HEK293 (cell line): Measurements from ENCODE around the gene BACE1.

Source experiments
- KLF10 ChIP-seq: fragments of 450-650 bp; IDR thresholded peaks from 2 replicates; pipeline ENCODE4 v1.5.1; 2018; ENCODE audit warnings: missing biosample characterization, mild to moderate bottlenecking, missing genetic modification characterization
- PATZ1 ChIP-seq: fragments of 450-650 bp; formaldehyde crosslinking; IDR thresholded peaks from 2 replicates; pipeline ENCODE4 v1.5.1; 2016; ENCODE audit warnings: missing biosample characterization, missing genetic modification characterization
- ZFP41 ChIP-seq: fragments of 450-650 bp; formaldehyde crosslinking; IDR thresholded peaks from 2 replicates; pipeline ENCODE4 v1.5.1; 2016; ENCODE audit warnings: missing biosample characterization, missing genetic modification characterization, borderline replicate concordance
- ZNF140 ChIP-seq: fragments of 450-650 bp; formaldehyde crosslinking; IDR thresholded peaks from 2 replicates; pipeline ENCODE4 v1.5.1; 2016; ENCODE audit warnings: missing biosample characterization, missing genetic modification characterization
- ZNF366 ChIP-seq: fragments of 450-650 bp; formaldehyde crosslinking; conservative IDR thresholded peaks from 2 replicates; pipeline ENCODE4 v1.5.1; 2016; ENCODE audit warnings: missing biosample characterization, missing genetic modification characterization
- ZNF433 ChIP-seq: fragments of 450-650 bp; formaldehyde crosslinking; IDR thresholded peaks from 2 replicates; pipeline ENCODE4 v1.5.1; 2016; ENCODE audit warnings: missing biosample characterization, missing genetic modification characterization, low read depth
- TF ChIP-seq, protein P1 (sequence below): fragments of 450-650 bp; formaldehyde crosslinking; IDR thresholded peaks from 2 replicates; pipeline ENCODE4 v1.5.1; 2016; ENCODE audit warnings: missing biosample characterization, missing genetic modification characterization
- TF ChIP-seq, protein P2 (sequence below): fragments of 450-650 bp; formaldehyde crosslinking; IDR thresholded peaks from 2 replicates; pipeline ENCODE4 v1.5.1; 2016; ENCODE audit warnings: missing biosample characterization, missing genetic modification characterization
- TF ChIP-seq, protein P3 (sequence below): fragments of 450-650 bp; formaldehyde crosslinking; IDR thresholded peaks from 2 replicates; pipeline ENCODE4 v1.5.1; 2016; ENCODE audit warnings: missing biosample characterization, missing genetic modification characterization

GRCh38 chr11:117255966-117256365 lies 60.1 kb downstream of the BACE1 start:
- TF ChIP-seq ZNF366 (tag by site-specific recombination) (no peak), ZNF433 (tag by site-specific recombination) (no peak), ZFP41 (tag by site-specific recombination) (no peak), ZNF140 (tag by site-specific recombination) (no peak), PATZ1 (tag by site-specific recombination) (no peak), KLF10 (tag by site-specific recombination) (no peak)
- TF ChIP-seq, protein P1, sequence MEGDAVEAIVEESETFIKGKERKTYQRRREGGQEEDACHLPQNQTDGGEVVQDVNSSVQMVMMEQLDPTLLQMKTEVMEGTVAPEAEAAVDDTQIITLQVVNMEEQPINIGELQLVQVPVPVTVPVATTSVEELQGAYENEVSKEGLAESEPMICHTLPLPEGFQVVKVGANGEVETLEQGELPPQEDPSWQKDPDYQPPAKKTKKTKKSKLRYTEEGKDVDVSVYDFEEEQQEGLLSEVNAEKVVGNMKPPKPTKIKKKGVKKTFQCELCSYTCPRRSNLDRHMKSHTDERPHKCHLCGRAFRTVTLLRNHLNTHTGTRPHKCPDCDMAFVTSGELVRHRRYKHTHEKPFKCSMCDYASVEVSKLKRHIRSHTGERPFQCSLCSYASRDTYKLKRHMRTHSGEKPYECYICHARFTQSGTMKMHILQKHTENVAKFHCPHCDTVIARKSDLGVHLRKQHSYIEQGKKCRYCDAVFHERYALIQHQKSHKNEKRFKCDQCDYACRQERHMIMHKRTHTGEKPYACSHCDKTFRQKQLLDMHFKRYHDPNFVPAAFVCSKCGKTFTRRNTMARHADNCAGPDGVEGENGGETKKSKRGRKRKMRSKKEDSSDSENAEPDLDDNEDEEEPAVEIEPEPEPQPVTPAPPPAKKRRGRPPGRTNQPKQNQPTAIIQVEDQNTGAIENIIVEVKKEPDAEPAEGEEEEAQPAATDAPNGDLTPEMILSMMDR (tag by site-specific recombination) = no peak
- TF ChIP-seq, protein P2, sequence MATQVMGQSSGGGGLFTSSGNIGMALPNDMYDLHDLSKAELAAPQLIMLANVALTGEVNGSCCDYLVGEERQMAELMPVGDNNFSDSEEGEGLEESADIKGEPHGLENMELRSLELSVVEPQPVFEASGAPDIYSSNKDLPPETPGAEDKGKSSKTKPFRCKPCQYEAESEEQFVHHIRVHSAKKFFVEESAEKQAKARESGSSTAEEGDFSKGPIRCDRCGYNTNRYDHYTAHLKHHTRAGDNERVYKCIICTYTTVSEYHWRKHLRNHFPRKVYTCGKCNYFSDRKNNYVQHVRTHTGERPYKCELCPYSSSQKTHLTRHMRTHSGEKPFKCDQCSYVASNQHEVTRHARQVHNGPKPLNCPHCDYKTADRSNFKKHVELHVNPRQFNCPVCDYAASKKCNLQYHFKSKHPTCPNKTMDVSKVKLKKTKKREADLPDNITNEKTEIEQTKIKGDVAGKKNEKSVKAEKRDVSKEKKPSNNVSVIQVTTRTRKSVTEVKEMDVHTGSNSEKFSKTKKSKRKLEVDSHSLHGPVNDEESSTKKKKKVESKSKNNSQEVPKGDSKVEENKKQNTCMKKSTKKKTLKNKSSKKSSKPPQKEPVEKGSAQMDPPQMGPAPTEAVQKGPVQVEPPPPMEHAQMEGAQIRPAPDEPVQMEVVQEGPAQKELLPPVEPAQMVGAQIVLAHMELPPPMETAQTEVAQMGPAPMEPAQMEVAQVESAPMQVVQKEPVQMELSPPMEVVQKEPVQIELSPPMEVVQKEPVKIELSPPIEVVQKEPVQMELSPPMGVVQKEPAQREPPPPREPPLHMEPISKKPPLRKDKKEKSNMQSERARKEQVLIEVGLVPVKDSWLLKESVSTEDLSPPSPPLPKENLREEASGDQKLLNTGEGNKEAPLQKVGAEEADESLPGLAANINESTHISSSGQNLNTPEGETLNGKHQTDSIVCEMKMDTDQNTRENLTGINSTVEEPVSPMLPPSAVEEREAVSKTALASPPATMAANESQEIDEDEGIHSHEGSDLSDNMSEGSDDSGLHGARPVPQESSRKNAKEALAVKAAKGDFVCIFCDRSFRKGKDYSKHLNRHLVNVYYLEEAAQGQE (tag by site-specific recombination) = no peak
- TF ChIP-seq, protein P3, sequence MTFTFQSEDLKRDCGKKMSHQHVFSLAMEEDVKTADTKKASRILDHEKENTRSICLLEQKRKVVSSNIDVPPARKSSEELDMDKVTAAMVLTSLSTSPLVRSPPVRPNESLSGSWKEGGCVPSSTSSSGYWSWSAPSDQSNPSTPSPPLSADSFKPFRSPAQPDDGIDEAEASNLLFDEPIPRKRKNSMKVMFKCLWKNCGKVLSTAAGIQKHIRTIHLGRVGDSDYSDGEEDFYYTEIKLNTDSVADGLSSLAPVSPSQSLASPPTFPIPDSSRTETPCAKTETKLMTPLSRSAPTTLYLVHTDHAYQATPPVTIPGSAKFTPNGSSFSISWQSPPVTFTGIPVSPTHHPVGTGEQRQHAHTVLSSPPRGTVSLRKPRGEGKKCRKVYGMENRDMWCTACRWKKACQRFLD (tag by site-specific recombination) = no peak
